ENCODE results near the gene FXYD5. TPM values are rescaled to one million over a fixed set of nuclear protein-coding genes. Genes with fewer than 3 reads are reported as not detected.
"Not testable (repeated sequence)": the region's sequence is repeated elsewhere in the genome, so short reads cannot be mapped to it uniquely, and the experiment has no call there.

FXYD5 gene
- total RNA-seq, 1 donor from 2014 or later, result 135 TPM

- Histone ChIP-seq H3K27me3 (ENCODE audit: control insufficient read depth, insufficient read depth, low read length) (no peaks in the 10 kb centered on the region), H3K4me3 (ENCODE audit: low read depth, low read length) (no peak overlapping the region), H3K36me3 (ENCODE audit: control insufficient read depth, insufficient read depth, low read length) (no peaks in the 10 kb centered on the region)
- no peak for DNase-seq (ENCODE audit: low read depth)
- TF ChIP-seq CTCF (IDR thresholded peaks at IDR 0.05; ENCODE audit: insufficient read depth, low read length, poor library complexity, severe bottlenecking), result no peak
Measured at GRCh38 chr19:35181387-35181786, 26.9 kb downstream of the FXYD5 start.

DNA sequence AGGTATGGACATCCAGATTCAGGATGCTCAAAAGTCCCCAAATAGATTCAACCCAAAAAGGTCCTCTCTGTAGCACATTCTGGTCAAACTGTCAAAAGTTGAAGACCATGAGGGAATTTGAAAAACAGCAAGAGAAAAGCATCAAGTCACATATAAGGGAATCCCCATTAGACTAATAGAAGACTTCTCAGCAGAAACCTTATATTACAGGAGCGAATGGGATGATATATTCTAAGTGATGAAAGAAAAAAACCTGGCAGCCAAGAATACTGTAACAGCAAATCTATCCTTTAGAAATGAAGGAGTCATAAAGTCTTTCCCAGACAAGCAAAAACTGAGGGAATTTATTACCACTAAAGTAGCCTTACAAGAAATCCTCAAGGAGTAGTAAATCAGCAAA lies 29.7 kb downstream of the FXYD5 start:
- Histone ChIP-seq H3K27me3 (ENCODE audit: control insufficient read depth, insufficient read depth, low read length) (no peaks in the 10 kb centered on the region), H3K4me3 (ENCODE audit: low read depth, low read length) (no peak overlapping the region), H3K36me3 (ENCODE audit: control insufficient read depth, insufficient read depth, low read length) (no peaks in the 10 kb centered on the region)
- no peak for DNase-seq (ENCODE audit: low read depth)
- no peak for TF ChIP-seq CTCF (IDR thresholded peaks at IDR 0.05; ENCODE audit: insufficient read depth, low read length, poor library complexity, severe bottlenecking)

DNA sequence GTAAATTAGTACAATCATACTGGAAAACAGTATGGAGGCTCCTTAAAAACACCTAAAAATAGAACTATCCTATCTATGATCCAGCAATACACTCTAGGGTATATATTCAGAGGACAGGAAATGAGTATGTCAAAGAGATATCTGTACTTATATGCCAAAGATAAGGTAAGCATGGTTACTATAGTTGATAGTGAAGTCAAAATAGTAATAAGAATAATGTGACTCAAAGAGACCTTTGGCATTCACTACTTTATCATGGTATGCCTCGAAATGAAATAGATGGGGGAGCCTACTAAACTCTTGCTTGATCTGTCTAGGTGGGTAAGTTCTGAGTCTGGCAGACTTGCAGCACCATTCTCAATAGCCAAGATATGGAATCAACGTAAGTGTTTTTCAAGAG lies 30.3 kb downstream of the FXYD5 start:
- no peaks in the 10 kb centered on the region for H3K27me3 ChIP-seq (ENCODE audit: control insufficient read depth, insufficient read depth, low read length)
- H3K4me3 ChIP-seq (ENCODE audit: low read depth, low read length), result no peak overlapping the region
- no peak for TF ChIP-seq CTCF (IDR thresholded peaks at IDR 0.05; ENCODE audit: insufficient read depth, low read length, poor library complexity, severe bottlenecking)
- no peaks in the 10 kb centered on the region for H3K36me3 ChIP-seq (ENCODE audit: control insufficient read depth, insufficient read depth, low read length)
- DNase-seq (ENCODE audit: low read depth), result no peak

GRCh38 chr19:35194012-35194984 lies 39.8 kb downstream of the FXYD5 start:
- Histone ChIP-seq H3K4me3 (ENCODE audit: low read depth, low read length) (no peak overlapping the region), H3K36me3 (ENCODE audit: control insufficient read depth, insufficient read depth, low read length) (no peaks in the 10 kb centered on the region), H3K27me3 (ENCODE audit: control insufficient read depth, insufficient read depth, low read length) (no peaks in the 10 kb centered on the region)
- no peak for TF ChIP-seq CTCF (IDR thresholded peaks at IDR 0.05; ENCODE audit: insufficient read depth, low read length, poor library complexity, severe bottlenecking)
- DNase-seq (ENCODE audit: low read depth), result no peak

- peaks cover 3% of the 10 kb centered on the region for H3K27me3 ChIP-seq (ENCODE audit: control insufficient read depth, insufficient read depth, low read length)
- peak; percentile 57 for DNase-seq (ENCODE audit: low read depth)
- no peak for TF ChIP-seq CTCF (IDR thresholded peaks at IDR 0.05; ENCODE audit: insufficient read depth, low read length, poor library complexity, severe bottlenecking)
- no peaks in the 10 kb centered on the region for H3K36me3 ChIP-seq (ENCODE audit: control insufficient read depth, insufficient read depth, low read length)
- H3K4me3 ChIP-seq (ENCODE audit: low read depth, low read length), result no peak overlapping the region
Measured at GRCh38 chr19:35195830-35196229, 41.3 kb downstream of the FXYD5 start.

DNA sequence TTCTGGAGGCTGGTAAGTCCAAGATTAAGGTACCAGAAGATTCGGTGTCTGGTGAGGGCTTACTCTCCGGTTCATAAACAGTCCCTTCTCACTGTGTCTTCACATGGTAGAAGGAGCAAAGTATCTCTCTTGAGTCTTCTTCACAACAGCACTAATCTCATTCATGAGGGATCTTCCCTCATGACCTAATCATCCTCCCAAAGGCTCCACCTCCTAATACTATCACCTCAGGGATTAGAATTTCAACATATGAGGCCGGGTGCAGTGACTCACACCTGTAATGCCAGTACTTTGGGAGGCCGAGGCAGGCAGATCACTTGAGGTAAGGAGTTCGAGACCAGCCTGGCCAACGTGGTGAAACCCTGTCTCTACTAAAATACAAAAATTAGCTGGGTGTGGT lies 42.3 kb downstream of the FXYD5 start:
- not testable (repeated sequence) for DNase-seq (ENCODE audit: low read depth); H3K36me3 ChIP-seq (ENCODE audit: control insufficient read depth, insufficient read depth, low read length); H3K27me3 ChIP-seq (ENCODE audit: control insufficient read depth, insufficient read depth, low read length); H3K4me3 ChIP-seq (ENCODE audit: low read depth, low read length)
